SK-N-SH (cell line): ENCODE data around the gene SCRN2. TPM values are rescaled to one million over a fixed set of nuclear protein-coding genes. Genes with fewer than 3 reads are reported as not detected.

Experiments
- CTCF ChIA-PET: fragments of 300-600, 350-600 bp; formaldehyde crosslinking; extraction: SDS; loops from one replicate; lab custom pipeline; 2021; lab: Yijun Ruan, JAX
- POLR2A ChIA-PET: fragments of 350-600 bp; sonication (Branson Sonifier 250); formaldehyde crosslinking; extraction: SDS; loops from one replicate; lab custom pipeline; 2020; ENCODE audit warnings: antibody characterized with exemption, inconsistent platforms; lab: Yijun Ruan, JAX
- DNase-seq: peaks from one replicate; pipeline ENCODE4 v3.0.0; 2012
- H2AFZ ChIP-seq: fragments of 200-600 bp; sonication (generic); 2 replicates; pipeline ENCODE4 v1.8.1; 2016; ENCODE audit warnings: antibody characterized with exemption, mild to moderate bottlenecking, low read depth
- H3F3A ChIP-seq: fragments of 200-600 bp; sonication (generic); replicated peaks from 2 replicates; pipeline ENCODE3; 2016; ENCODE audit warnings: antibody characterized with exemption, mild to moderate bottlenecking; ENCODE audit not compliant: insufficient read depth
- H3K27ac ChIP-seq, 2 experiments: fragments of 200-500 bp in 1 of 2; fragments of 200-600 bp in 1 of 2; sonication (Bioruptor generic) in 1 of 2; sonication (generic), shearing (Covaris generic) in 1 of 2; 2 replicates each; pipeline versions ENCODE4 v1.5.1 to v1.6.1; 2014 to 2016; ENCODE audit warnings: low read depth in 2 of 2, inconsistent platforms in 1 of 2, low read length in 1 of 2, mild to moderate bottlenecking in 1 of 2, mixed read lengths in 1 of 2
- H3K27me3 ChIP-seq: fragments of 200-600 bp; sonication (generic), shearing (Covaris generic); 2 replicates; pipeline ENCODE4 v1.6.1; 2016; ENCODE audit warnings: mixed run types; ENCODE audit not compliant: insufficient read depth
- H3K36me3 ChIP-seq, 2 experiments: fragments of 200-500 bp in 1 of 2; fragments of 200-600 bp in 1 of 2; sonication (Bioruptor generic) in 1 of 2; sonication (generic) in 1 of 2; replicated peaks in 1 of 2; 2 replicates each; pipeline versions ENCODE3 to v1.5.1; 2014 to 2016; ENCODE audit warnings: low read length in 1 of 2, mild to moderate bottlenecking in 1 of 2; ENCODE audit not compliant: insufficient read depth in 2 of 2, control insufficient read depth in 1 of 2
- H3K4me1 ChIP-seq, 2 experiments: fragments of 200-500 bp in 1 of 2; fragments of 200-600 bp in 1 of 2; sonication (Bioruptor generic) in 1 of 2; sonication (generic), shearing (Covaris generic) in 1 of 2; 2 replicates each; pipeline versions ENCODE4 v1.5.1 to v1.6.1; 2014 to 2016; ENCODE audit warnings: low read depth in 1 of 2, low read length in 1 of 2, mixed run types in 1 of 2; ENCODE audit not compliant: insufficient read depth in 2 of 2, control insufficient read depth in 1 of 2
- H3K4me2 ChIP-seq: fragments of 200-600 bp; sonication (generic), shearing (Covaris generic); 2 replicates; pipeline ENCODE4 v1.6.1; 2017; ENCODE audit warnings: mixed run types
- H3K4me3 ChIP-seq, 2 experiments: fragments of 200-500 bp in 1 of 2; fragments of 200-600 bp in 1 of 2; sonication (Bioruptor generic) in 1 of 2; sonication (generic), shearing (Covaris generic) in 1 of 2; 2 replicates each; pipeline versions ENCODE4 v1.5.1 to v1.8.1; 2014 to 2016; ENCODE audit warnings: low read depth in 2 of 2, inconsistent platforms in 1 of 2, low read length in 1 of 2, mild to moderate bottlenecking in 1 of 2, mixed read lengths in 1 of 2, moderate library complexity in 1 of 2
- H3K79me2 ChIP-seq: fragments of 200-600 bp; sonication (generic); 2 replicates; pipeline ENCODE4 v1.8.1; 2017; ENCODE audit warnings: mild to moderate bottlenecking; ENCODE audit not compliant: insufficient read depth
- H3K9ac ChIP-seq: fragments of 200-600 bp; sonication (generic); 2 replicates; pipeline ENCODE4 v1.6.1; 2017; ENCODE audit warnings: mixed run types
- H3K9me2 ChIP-seq: fragments of 200-600 bp; sonication (generic); 2 replicates; pipeline ENCODE4 v1.6.1; 2017; ENCODE audit warnings: mixed run types
- H3K9me3 ChIP-seq: fragments of 200-600 bp; sonication (generic); 2 replicates; pipeline ENCODE4 v1.6.1; 2017; ENCODE audit warnings: mixed run types, mild to moderate bottlenecking, moderate library complexity
- H4K20me1 ChIP-seq: fragments of 200-600 bp; sonication (generic); 2 replicates; pipeline ENCODE4 v1.6.1; 2017; ENCODE audit warnings: mild to moderate bottlenecking, mixed run types; ENCODE audit not compliant: insufficient read depth
- CHD2 ChIP-seq: fragments of 150-350 bp; IDR thresholded peaks from 2 replicates; pipeline ENCODE4 v1.6.1; 2018; ENCODE audit warnings: low read length; ENCODE audit not compliant: partially characterized antibody
- EP300 ChIP-seq, 2 experiments: IDR thresholded peaks; 2 replicates each; pipeline versions ENCODE4 v1.4.0 to v1.6.1; 2012; ENCODE audit warnings: borderline replicate concordance in 1 of 2, low read depth in 1 of 2, low read length in 1 of 2
- FOXJ3 ChIP-seq: sonication (generic); formaldehyde crosslinking; IDR thresholded peaks from 2 replicates; pipeline ENCODE4 v1.5.1; 2020; ENCODE audit warnings: mild to moderate bottlenecking, missing genetic modification reagents
- FOXM1 ChIP-seq: IDR thresholded peaks from 2 replicates; pipeline ENCODE4 v1.4.0; 2012; ENCODE audit warnings: low read depth, mild to moderate bottlenecking
- GABPA ChIP-seq: IDR thresholded peaks from 2 replicates; pipeline ENCODE4 v1.4.0; 2012; ENCODE audit warnings: low read depth, mild to moderate bottlenecking
- GATA2 ChIP-seq: sonication (generic); formaldehyde crosslinking; IDR thresholded peaks from 2 replicates; pipeline ENCODE4 v1.5.0; 2020; ENCODE audit warnings: mild to moderate bottlenecking, missing genetic modification reagents
- MEF2A ChIP-seq: IDR thresholded peaks from 2 replicates; pipeline ENCODE4 v1.4.0; 2012; ENCODE audit warnings: low read depth, borderline replicate concordance
- MXI1 ChIP-seq: IDR thresholded peaks from 2 replicates; pipeline ENCODE4 v1.6.1; 2012; ENCODE audit warnings: mild to moderate bottlenecking, low read depth, low read length, improper control_type of control experiment
- NRF1 ChIP-seq: IDR thresholded peaks from 2 replicates; pipeline ENCODE4 v1.6.1; 2012; ENCODE audit warnings: low read depth, mild to moderate bottlenecking, low read length
- PBX3 ChIP-seq: IDR thresholded peaks from 2 replicates; pipeline ENCODE4; 2012
- POLR2AphosphoS5 ChIP-seq: IDR thresholded peaks from 2 replicates; pipeline ENCODE4 v1.6.1; 2012; ENCODE audit warnings: low read depth, low read length
- RAD21 ChIP-seq: IDR thresholded peaks from 2 replicates; pipeline ENCODE4 v1.6.1; 2012; ENCODE audit warnings: mild to moderate bottlenecking, low read length
- RCOR1 ChIP-seq: fragments of 150-350 bp; IDR thresholded peaks from 2 replicates; pipeline ENCODE4 v1.6.1; 2017; ENCODE audit warnings: antibody characterized with exemption, low read length
- RFX5 ChIP-seq: IDR thresholded peaks from 2 replicates; pipeline ENCODE4 v1.6.1; 2012; ENCODE audit warnings: mild to moderate bottlenecking, improper control_type of control experiment, low read length
- TCF12 ChIP-seq: IDR thresholded peaks from 2 replicates; pipeline ENCODE4 v1.4.0; 2012
- TEAD4 ChIP-seq: IDR thresholded peaks from 2 replicates; pipeline ENCODE4 v1.4.0; 2012; ENCODE audit warnings: mild to moderate bottlenecking, borderline replicate concordance; ENCODE audit not compliant: insufficient read depth
- USF1 ChIP-seq: IDR thresholded peaks from 2 replicates; pipeline ENCODE4 v1.4.0; 2012; ENCODE audit warnings: low read depth, borderline replicate concordance
- WGBS: methylation state at CpG from one replicate; pipeline ENCODE4 v1.1.6; 2017; ENCODE audit warnings: low lambda C conversion rate; 5-methylcytosine and 5-hydroxymethylcytosine counted together
- polyA plus RNA-seq, 3 experiments: library from polyadenylated mRNA; depleted of rRNA; stranded (reverse); fragments of >200 nt; gene quantifications; 2 replicates each; pipeline ENCODE4 v1.2.3, GENCODE V29; 2012
- TF ChIP-seq, protein P1 (sequence below): fragments of 150-350 bp; IDR thresholded peaks from 2 replicates; pipeline ENCODE4 v1.6.1; 2017; ENCODE audit warnings: antibody characterized with exemption, low read length, low read depth, borderline replicate concordance
- TF ChIP-seq, protein P2 (sequence below): IDR thresholded peaks from 2 replicates; pipeline ENCODE4 v1.6.1; 2012; ENCODE audit warnings: mild to moderate bottlenecking, low read depth, low read length, moderate library complexity

SCRN2 gene
- polyA plus RNA-seq, 1 of the 3 experiments (the other 2 are of a cell fraction), result 139 TPM

GRCh38 chr17:47857551-47858455 is 16.7 kb upstream of the SCRN2 start (continued):
- TF ChIP-seq GATA2 (CRISPR knock-in tag) (no peak), POLR2AphosphoS5 (no peak)
- TF ChIP-seq, all 33 proteins: peak for 0

DNA sequence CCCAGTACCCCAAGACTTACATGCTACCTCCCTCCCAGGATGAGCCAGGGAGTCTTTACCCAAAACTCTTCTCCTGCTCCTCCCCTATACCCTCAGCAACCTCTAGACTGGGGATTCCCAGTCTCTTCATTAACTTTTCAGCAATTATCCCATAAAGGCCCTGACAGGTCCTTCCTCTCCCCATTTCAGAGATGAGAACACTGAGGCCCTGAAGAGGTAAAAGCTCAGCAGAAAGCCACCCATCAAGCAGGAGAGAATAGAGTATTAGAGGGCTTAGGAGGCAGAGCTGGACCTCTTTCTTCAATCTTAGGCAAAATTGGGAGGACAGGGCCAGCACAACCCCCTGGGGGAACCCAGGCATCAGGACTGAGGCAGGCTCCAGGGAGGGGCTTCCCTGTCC is 15.8 kb upstream of the SCRN2 start:
- H4K20me1 ChIP-seq, result 0 out of 2 replicates have a peak, but pooled peaks cover 6% of the 10 kb centered on the region
- TF ChIP-seq CHD2 (no peak), TEAD4 (no peak), RFX5 (no peak), TCF12 (no peak), USF1 (no peak), FOXM1 (no peak), RAD21 (no peak), EP300 (IDR thresholded peaks at IDR 0.05; ENCODE audit: borderline replicate concordance in 1 of 2, low read depth in 1 of 2, low read length in 1 of 2) (no peak), MEF2A (no peak), PBX3 (no peak)
- POLR2A ChIA-PET, result interaction anchor here (1.1 kb wide), 1 partner anchor 10 kb away, joined by 4 read pairs; no protein-coding TSS in a partner anchor

DNA sequence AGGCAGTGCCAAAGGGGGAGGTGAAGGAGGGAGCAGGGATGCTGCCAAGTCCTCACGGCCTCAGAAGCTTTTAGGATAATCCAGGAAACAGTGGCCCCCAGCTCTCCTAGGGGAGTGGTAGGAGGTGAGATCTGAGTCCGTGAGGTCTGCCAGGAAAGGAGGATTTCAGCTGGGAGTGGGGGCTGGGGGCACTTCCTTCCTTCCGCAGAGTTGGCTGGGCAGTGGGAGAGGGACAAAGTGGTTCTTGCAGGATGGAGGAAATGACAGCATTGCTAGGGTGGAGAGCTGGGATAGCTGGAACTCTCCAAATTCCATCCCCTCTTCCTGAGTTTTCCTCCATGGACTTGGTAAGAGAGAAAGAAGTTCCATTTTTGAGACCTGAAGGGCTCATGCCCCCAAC is 14.7 kb upstream of the SCRN2 start:
- DNase-seq, result no peak
- Histone ChIP-seq H3K4me1 (peaks cover 0 to 5% of the 10 kb centered on the region in 2 experiments; a peak in 1 of 4 replicates), H3K79me2 (no peaks in the 10 kb centered on the region), H2AFZ (no peak overlapping the region), H3K27me3 (peaks cover 77% of the 10 kb centered on the region), H3K9ac (no peak overlapping the region), H3K9me3 (no peaks in the 10 kb centered on the region), H3K27ac (no peak overlapping the region), H3K4me3 (no peak overlapping the region), H3K36me3 (no peaks in the 10 kb centered on the region), H3K4me2 (no peak overlapping the region), H3F3A (peaks cover 4% of the 10 kb centered on the region), H4K20me1 (0 out of 2 replicates have a peak, but pooled peaks cover 6% of the 10 kb centered on the region), H3K9me2 (no peaks in the 10 kb centered on the region)
- 11% methylated on average over 3 of the region's 3 CpGs for WGBS
- ChIA-PET POLR2A (interaction anchor here (1.1 kb wide), 1 partner anchor 40 kb away, joined by 3 read pairs; the partner anchor contains the start of gene SP2), CTCF (interaction anchor here (0.7 to 33.0 kb wide), 6 partner anchors 9 to 96 kb away, joined by 3 to 1447 read pairs (median 4); partner anchors contain the start of genes LRRC46, MRPL10, SCRN2 and SP2)
- TF ChIP-seq POLR2AphosphoS5, result no peak
- TF ChIP-seq, protein P1, sequence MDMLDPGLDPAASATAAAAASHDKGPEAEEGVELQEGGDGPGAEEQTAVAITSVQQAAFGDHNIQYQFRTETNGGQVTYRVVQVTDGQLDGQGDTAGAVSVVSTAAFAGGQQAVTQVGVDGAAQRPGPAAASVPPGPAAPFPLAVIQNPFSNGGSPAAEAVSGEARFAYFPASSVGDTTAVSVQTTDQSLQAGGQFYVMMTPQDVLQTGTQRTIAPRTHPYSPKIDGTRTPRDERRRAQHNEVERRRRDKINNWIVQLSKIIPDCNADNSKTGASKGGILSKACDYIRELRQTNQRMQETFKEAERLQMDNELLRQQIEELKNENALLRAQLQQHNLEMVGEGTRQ, result no peak
- no peak for TF ChIP-seq NRF1
- TF ChIP-seq MXI1, result no peak
- TF ChIP-seq, protein P2, sequence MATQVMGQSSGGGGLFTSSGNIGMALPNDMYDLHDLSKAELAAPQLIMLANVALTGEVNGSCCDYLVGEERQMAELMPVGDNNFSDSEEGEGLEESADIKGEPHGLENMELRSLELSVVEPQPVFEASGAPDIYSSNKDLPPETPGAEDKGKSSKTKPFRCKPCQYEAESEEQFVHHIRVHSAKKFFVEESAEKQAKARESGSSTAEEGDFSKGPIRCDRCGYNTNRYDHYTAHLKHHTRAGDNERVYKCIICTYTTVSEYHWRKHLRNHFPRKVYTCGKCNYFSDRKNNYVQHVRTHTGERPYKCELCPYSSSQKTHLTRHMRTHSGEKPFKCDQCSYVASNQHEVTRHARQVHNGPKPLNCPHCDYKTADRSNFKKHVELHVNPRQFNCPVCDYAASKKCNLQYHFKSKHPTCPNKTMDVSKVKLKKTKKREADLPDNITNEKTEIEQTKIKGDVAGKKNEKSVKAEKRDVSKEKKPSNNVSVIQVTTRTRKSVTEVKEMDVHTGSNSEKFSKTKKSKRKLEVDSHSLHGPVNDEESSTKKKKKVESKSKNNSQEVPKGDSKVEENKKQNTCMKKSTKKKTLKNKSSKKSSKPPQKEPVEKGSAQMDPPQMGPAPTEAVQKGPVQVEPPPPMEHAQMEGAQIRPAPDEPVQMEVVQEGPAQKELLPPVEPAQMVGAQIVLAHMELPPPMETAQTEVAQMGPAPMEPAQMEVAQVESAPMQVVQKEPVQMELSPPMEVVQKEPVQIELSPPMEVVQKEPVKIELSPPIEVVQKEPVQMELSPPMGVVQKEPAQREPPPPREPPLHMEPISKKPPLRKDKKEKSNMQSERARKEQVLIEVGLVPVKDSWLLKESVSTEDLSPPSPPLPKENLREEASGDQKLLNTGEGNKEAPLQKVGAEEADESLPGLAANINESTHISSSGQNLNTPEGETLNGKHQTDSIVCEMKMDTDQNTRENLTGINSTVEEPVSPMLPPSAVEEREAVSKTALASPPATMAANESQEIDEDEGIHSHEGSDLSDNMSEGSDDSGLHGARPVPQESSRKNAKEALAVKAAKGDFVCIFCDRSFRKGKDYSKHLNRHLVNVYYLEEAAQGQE, result no peak
- no peak for TF ChIP-seq RCOR1
- no peak for TF ChIP-seq FOXJ3 (CRISPR knock-in tag)
- no peak for TF ChIP-seq GABPA

More for the DNA sequence above, 15.8 kb upstream of the SCRN2 start:
- CTCF ChIA-PET, result interaction anchor here (1.0 to 33.0 kb wide), 3 partner anchors 19 to 168 kb away, joined by 3 to 1447 read pairs (median 573); partner anchors contain the start of genes LRRC46, MRPL10, SCRN2 and SP2
- DNase-seq, result no peak
- Histone ChIP-seq H3K36me3 (no peaks in the 10 kb centered on the region), H3K27ac (no peak overlapping the region), H2AFZ (no peak overlapping the region), H3K79me2 (no peaks in the 10 kb centered on the region), H3K4me2 (no peak overlapping the region), H3K9ac (no peak overlapping the region), H3K27me3 (peaks cover 67% of the 10 kb centered on the region), H3K4me1 (no peaks in the 10 kb centered on the region), H3F3A (peaks cover 4% of the 10 kb centered on the region), H3K9me2 (no peaks in the 10 kb centered on the region), H3K4me3 (no peak overlapping the region), H3K9me3 (no peaks in the 10 kb centered on the region)
